ENCODE data around the gene ATP6V0C. TPM values are rescaled to one million over a fixed set of nuclear protein-coding genes. Genes with fewer than 3 reads are reported as not detected.

Gene ATP6V0C
- total RNA-seq, 1 experiment from 2014 or later: 176 TPM

- H2BK5ac ChIP-seq (ENCODE audit: insufficient read length, low read length): no peak overlapping the region
- no peak overlapping the region for H3K4me2 ChIP-seq (ENCODE audit: insufficient read depth, insufficient read length, low read length)
- H3K14ac ChIP-seq (ENCODE audit: insufficient read depth, low read length): no peak overlapping the region
- no peaks in the 10 kb centered on the region for H3K23me2 ChIP-seq (ENCODE audit: insufficient read length, low read depth, low read length, poor library complexity, severe bottlenecking)
- H4K5ac ChIP-seq (ENCODE audit: insufficient read length, low read depth, low read length): no peak overlapping the region
- H3K79me1 ChIP-seq (ENCODE audit: insufficient read depth, low read depth, low read length, poor library complexity, severe bottlenecking): no peaks in the 10 kb centered on the region
- no peak overlapping the region for H2BK12ac ChIP-seq (ENCODE audit: insufficient read length, low read depth, low read length)
- no peaks in the 10 kb centered on the region for H3K9me3 ChIP-seq (ENCODE audit: control insufficient read depth, low read depth, low read length)
- no CpG with 5 or more reads among the region's 5 CpGs for WGBS (ENCODE audit: extremely low coverage, insufficient read length, low lambda C conversion rate)
- H3K4me1 Mint-ChIP-seq: no peaks in the 10 kb centered on the region
- no peak overlapping the region for H3K18ac ChIP-seq (ENCODE audit: insufficient read length, low read depth, low read length)
- no peak overlapping the region for H3T11ph ChIP-seq (ENCODE audit: low read length)
- H3K27me3 ChIP-seq (ENCODE audit: insufficient read depth, low read length): no peaks in the 10 kb centered on the region
- TF ChIP-seq CTCF (conservative IDR thresholded peaks at IDR 0.05): no peak
- H3K27ac ChIP-seq (ENCODE audit: insufficient read length, low read depth, low read length): no peak overlapping the region
- H3K23ac ChIP-seq (ENCODE audit: insufficient read length, low read depth, low read length): no peak overlapping the region
- no peaks in the 10 kb centered on the region for H3K4me1 ChIP-seq (ENCODE audit: insufficient read depth, low read length)
- no peaks in the 10 kb centered on the region for H3K79me2 ChIP-seq (ENCODE audit: insufficient read depth, low read length)
- no peak overlapping the region for H2BK120ac ChIP-seq (ENCODE audit: low read depth, low read length, poor library complexity, severe bottlenecking)
- H3K9ac ChIP-seq (ENCODE audit: extremely low read depth, insufficient read length, low read length): no peak overlapping the region
- H3K4ac ChIP-seq (ENCODE audit: low read depth, low read length): no peak overlapping the region
- no peaks in the 10 kb centered on the region for H3K27me3 Mint-ChIP-seq (ENCODE audit: low read depth)
- no peak overlapping the region for H3K56ac ChIP-seq (ENCODE audit: insufficient read length, low read depth, low read length)
- H2BK15ac ChIP-seq (ENCODE audit: low read depth, low read length): no peak overlapping the region
- H4K8ac ChIP-seq (replicated peaks; ENCODE audit: insufficient read length, low read depth, low read length): no peak overlapping the region
- no peak overlapping the region for H2AK5ac ChIP-seq (ENCODE audit: insufficient read length, low read length)
- DNase-seq: no peak
- H4K91ac ChIP-seq (ENCODE audit: insufficient read length, low read depth, low read length): no peak overlapping the region
- H3K9me3 Mint-ChIP-seq: no peaks in the 10 kb centered on the region
- H2AFZ ChIP-seq (ENCODE audit: low read length): no peak overlapping the region
- no peak overlapping the region for H3K4me3 Mint-ChIP-seq
- no peak overlapping the region for H3K27ac Mint-ChIP-seq
- H4K20me1 ChIP-seq (ENCODE audit: control insufficient read depth, insufficient read depth, insufficient read length): no peaks in the 10 kb centered on the region
- peaks cover 0 to 18% (median 4%) of the 10 kb centered on the region in 3 experiments; a peak in 4 of 7 replicates for H3K36me3 Mint-ChIP-seq (ENCODE audit: insufficient read depth in 1 of 3, low read depth in 3 of 3)
- H2BK20ac ChIP-seq (ENCODE audit: low read depth, low read length, poor library complexity, severe bottlenecking): no peak overlapping the region
These were observed 18.7 kb upstream of the ATP6V0C start for GRCh38 chr16:2495041-2495440.
